ENCODE measurements around the gene CCM2L.

The CCM2L gene

GRCh38 chr20:32056708-32057483, 46.7 kb downstream of the CCM2L start:
- no peak for DNase-seq (ENCODE audit: low read depth in 2 of 2)

DNA sequence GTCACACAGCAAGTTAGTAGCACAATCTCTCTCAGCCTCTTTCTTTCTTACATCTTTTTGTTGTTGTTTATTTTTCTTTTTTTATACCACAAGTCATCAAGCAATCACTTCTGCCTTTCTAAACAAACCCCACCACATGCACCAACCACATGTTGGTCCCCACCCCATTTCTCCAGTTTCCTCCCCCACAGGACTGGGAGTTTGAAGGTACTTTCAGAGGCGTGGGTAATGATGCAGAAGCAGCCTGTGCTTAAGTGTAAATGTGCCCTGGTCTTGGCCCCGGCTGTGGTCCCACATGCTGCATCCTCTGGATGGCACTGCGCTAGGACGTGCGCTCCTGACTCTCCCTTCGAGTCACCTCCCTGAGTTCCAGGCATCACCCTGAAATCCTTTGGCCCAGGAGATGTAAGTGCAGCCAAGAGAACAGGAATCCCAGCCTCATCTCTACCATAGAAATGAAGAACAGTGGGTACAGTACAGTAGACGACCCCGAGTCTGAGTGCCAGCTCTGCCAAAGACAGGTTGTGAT, 47.5 kb downstream of the CCM2L start:
- no peak for DNase-seq (ENCODE audit: low read depth in 2 of 2)

GRCh38 chr20:32059189-32059588, 49.0 kb downstream of the CCM2L start:
- no peak for DNase-seq (ENCODE audit: low read depth in 2 of 2)

DNA sequence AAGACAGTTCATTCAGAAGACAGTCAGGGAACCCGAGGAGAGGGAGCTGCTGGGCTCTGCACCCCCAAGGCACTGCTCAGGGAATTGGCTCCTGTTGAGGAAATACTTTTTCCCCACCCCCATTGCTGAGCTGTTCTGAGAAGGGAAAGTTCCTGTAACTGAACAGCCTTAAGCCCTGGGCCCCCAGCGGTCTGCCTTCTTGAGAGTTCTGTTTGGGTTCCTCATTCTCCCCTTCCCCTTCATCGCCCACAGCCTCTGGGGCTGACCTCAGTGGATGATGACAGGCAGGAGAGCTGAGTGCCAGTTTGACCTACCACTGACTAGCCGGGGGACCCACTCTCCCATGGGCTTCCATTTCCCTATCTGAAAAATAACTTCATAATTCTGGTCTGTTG, 52.5 kb downstream of the CCM2L start:
- no peak for DNase-seq (ENCODE audit: low read depth in 2 of 2)

- DNase-seq (ENCODE audit: low read depth in 2 of 2): no peak
Measured at GRCh38 chr20:32063695-32064094, 53.5 kb downstream of the CCM2L start.

GRCh38 chr20:32064667-32065066, 54.4 kb downstream of the CCM2L start:
- DNase-seq (ENCODE audit: low read depth in 2 of 2): no peak

- DNase-seq (ENCODE audit: low read depth in 2 of 2): no peak
Measured at GRCh38 chr20:32067234-32067821, 57.1 kb downstream of the CCM2L start.

- DNase-seq (ENCODE audit: low read depth in 2 of 2): no peak
Measured at GRCh38 chr20:32068174-32068573, 57.9 kb downstream of the CCM2L start.

- no peak for DNase-seq (ENCODE audit: low read depth in 2 of 2)
Measured at GRCh38 chr20:32069711-32070110, 59.5 kb downstream of the CCM2L start.

- no peak for DNase-seq (ENCODE audit: low read depth in 2 of 2)
Measured at GRCh38 chr20:32070282-32070681, 60.0 kb downstream of the CCM2L start.

- no peak for DNase-seq (ENCODE audit: low read depth in 2 of 2)
Measured at GRCh38 chr20:32070690-32071213, 60.5 kb downstream of the CCM2L start.

GRCh38 chr20:32071395-32072167, 61.3 kb downstream of the CCM2L start:
- DNase-seq (ENCODE audit: low read depth in 2 of 2): no peak

DNA sequence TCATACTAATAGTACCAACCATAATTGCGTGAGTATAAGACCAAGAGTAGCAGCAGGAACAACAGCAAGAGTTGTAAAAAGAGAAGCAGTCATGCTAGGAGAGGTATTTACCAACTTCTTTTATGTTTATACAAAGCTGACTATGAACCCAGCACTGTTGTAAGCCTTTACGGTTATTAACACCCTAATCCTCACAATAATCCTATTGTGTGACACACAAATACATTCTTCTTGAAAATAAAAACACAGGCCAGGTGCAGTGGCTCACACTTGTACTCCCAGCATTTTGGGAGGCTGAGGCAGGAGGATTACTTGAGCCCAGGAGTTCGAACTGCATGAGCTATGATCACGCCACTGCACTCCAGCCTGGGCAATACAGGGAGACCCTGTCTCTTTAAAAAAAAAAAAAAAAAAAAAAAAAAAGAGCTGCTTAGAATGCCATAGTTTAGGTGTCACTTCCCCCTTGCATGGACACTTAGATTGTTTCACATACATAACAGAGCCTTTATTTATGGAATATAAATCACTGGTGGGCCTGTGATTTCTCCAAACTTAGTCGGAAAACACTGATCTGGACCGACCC, 62.0 kb downstream of the CCM2L start:
- no peak for DNase-seq (ENCODE audit: low read depth in 2 of 2)

GRCh38 chr20:32075534-32075933, 65.3 kb downstream of the CCM2L start:
- DNase-seq (ENCODE audit: low read depth in 2 of 2): no peak

DNA sequence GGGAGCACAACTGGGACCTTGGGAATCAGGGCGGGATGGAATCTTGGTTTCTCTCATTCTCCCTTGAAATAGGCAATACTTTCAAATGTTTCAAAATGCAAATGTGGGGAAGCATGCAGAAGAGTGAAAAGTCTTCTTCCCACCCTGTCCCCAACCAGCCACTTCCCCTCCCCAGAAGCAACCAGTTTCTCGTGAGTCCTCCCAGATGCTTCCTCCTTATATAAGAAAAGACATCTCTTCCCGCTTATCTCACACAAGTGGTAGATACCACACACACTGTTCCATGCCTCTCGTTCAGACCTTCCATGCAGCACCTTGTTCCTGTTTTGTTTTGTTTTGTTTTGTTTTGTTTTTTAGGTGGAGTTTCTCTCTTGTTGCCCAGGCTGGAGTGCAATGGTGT, 67.0 kb downstream of the CCM2L start:
- DNase-seq (ENCODE audit: low read depth in 2 of 2): no peak

GRCh38 chr20:32078322-32078721, 68.1 kb downstream of the CCM2L start:
- no peak for DNase-seq (ENCODE audit: low read depth in 2 of 2)

DNA sequence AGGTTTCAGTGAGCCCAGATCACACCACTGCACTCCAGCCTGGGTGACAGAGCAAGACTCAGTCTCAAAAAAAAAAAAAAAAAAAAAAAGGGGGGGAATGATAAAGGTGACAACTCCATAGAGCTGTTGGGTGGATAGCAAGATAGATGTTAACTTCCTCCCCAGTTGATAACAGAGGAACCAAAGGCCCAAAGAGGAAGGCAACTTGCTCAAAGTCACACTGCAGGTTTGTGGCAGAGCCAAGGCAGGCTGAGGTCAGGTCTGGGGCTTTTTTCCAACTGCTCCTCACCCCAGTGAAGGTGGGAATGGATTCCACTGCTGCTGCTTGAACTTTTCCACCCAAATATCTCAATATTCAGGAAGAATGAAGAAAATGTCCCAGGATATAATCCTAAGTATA, 68.6 kb downstream of the CCM2L start:
- DNase-seq (ENCODE audit: low read depth in 2 of 2): no peak

DNA sequence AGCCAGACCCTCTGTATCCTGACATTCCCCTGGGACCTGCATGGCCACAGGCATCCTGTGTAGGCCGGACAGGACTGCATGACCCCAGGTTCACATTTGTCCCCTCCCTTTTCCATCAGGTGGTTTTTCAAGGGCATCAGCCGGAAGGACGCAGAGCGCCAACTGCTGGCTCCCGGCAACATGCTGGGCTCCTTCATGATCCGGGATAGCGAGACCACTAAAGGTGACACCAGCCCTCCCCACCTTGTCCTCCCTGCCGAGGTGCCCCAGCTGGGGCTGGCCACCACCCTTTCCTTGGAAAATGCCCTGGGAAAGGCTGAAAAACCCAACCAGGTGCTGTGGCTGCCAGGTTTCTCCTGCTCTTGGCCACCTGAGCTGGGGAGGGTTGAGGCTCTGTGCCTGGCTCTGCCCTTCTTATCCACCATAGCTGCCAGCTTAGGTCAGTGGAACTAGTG, 69.4 kb downstream of the CCM2L start:
- DNase-seq (ENCODE audit: low read depth in 2 of 2): no peak

DNA sequence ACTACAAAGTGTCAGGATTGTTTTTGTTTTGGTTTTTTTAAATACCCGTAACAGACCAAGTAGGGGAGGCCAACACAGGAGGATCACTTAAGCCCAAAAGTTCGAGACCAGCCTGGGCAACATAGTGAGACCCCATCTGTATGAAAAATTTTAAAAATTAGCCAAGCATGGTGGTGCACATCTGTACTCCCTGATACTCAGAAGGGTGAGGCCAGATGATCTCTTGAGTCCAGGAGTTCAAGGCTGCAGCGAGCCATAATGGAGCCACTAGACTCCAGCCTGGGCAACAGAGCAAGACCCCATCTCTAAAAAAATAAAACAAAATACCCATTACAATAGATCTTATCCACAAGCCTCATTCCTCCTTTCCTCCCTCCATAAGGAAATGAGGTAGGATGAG, 70.5 kb downstream of the CCM2L start:
- DNase-seq (ENCODE audit: low read depth in 2 of 2): no peak
